ENCODE data around the gene ZNHIT1.

Gene ZNHIT1

DNA sequence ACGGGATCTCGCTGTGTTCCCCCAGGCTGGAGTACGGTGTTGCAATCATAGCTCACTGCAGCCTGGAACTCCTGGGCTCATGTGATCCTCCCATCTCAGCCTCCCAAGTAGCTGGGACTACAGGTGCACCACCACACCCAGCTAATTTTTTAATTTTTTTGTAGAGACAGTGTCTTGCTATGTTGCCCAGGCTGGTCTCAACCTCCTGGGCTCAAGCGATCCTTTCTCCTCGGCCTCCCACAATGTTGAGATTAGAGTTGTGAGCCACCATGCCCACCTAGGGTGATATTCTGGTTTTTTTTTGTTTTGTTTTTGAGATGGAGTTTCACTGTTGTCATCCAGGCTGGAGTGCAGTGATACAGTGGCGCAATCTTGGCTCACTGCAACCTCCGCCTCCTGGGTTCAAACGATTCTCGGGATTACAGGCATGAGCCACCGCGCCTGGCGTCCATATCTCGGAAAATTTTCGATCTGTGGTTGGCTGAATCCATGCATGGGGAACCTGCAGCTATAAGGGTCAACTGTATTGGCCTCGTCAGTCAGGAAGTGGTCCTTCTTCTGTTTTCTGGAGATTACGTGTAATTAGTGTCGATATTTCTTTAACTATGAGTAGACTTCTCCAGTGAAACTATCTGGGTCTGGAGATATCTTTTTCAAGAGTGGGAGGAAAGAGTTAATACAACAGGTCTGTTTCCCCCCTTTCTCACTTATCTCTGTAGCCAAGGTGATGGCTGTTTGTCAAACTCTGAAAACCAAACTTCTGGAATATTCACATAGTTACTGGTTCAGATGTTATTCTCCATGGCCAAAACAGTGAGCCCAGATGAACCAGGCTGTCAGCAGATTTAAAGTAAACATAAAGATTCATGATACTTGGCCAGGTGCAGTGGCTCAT, 47.9 kb downstream of the ZNHIT1 start:
- Histone ChIP-seq H3K4me1 (no peaks in the 10 kb centered on the region), H3K27me3 (no peaks in the 10 kb centered on the region), H3K36me3 (no peaks in the 10 kb centered on the region), H3K4me3 (ENCODE audit: low read depth, low read length) (no peak overlapping the region), H3K9me3 (no peaks in the 10 kb centered on the region)
- DNase-seq: no peak
- TF ChIP-seq, protein P1, sequence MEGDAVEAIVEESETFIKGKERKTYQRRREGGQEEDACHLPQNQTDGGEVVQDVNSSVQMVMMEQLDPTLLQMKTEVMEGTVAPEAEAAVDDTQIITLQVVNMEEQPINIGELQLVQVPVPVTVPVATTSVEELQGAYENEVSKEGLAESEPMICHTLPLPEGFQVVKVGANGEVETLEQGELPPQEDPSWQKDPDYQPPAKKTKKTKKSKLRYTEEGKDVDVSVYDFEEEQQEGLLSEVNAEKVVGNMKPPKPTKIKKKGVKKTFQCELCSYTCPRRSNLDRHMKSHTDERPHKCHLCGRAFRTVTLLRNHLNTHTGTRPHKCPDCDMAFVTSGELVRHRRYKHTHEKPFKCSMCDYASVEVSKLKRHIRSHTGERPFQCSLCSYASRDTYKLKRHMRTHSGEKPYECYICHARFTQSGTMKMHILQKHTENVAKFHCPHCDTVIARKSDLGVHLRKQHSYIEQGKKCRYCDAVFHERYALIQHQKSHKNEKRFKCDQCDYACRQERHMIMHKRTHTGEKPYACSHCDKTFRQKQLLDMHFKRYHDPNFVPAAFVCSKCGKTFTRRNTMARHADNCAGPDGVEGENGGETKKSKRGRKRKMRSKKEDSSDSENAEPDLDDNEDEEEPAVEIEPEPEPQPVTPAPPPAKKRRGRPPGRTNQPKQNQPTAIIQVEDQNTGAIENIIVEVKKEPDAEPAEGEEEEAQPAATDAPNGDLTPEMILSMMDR (IDR thresholded peaks at IDR 0.05; ENCODE audit: low read depth, low read length): no peak

DNA sequence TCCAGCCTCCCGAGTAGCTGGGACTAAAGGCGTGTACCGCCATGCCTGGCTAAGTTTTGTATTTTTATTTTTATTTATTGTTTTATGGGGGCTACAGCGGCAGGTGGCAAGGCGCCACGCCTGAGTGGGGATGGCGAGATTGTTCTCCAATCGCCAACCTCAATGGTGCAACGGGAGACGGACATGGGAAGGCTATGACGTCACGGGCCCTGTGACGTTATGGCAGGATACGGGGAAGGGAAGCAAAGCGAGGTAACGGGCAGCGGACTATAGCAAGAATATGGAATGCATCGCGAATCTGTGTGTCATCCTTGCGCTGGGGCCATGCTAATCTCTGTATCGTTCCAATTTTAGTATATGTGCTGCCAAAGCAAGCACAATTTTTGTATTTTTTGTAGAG, 51.7 kb downstream of the ZNHIT1 start:
- Histone ChIP-seq H3K4me3 (ENCODE audit: low read depth, low read length) (no peak overlapping the region), H3K27me3 (peaks cover 9% of the 10 kb centered on the region; the same call in 1 of the 2 replicates), H3K36me3 (no peaks in the 10 kb centered on the region), H3K4me1 (no peaks in the 10 kb centered on the region), H3K9me3 (no peaks in the 10 kb centered on the region)
- TF ChIP-seq, protein P1 (IDR thresholded peaks at IDR 0.05; ENCODE audit: low read depth, low read length): no peak
- DNase-seq: no peak

DNA sequence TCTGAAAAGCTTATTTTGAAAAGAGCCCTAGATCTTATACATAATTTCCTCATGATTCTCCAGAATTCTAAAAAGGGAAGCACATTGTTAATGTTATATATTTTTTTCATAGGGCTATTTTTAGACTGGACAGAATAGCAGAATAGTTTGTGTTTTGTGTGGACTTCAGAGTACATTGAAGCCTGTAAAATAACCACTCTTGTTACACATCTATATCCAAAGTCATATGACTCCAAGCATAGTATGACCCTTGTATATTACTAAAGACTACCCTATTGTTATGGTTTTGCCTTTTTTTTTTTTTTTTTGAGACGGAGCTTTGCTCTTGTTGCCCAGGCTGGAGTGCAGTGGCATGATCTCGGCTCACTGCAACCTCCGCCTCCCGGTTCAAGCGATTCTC, 53.1 kb downstream of the ZNHIT1 start:
- H3K4me1 ChIP-seq: no peaks in the 10 kb centered on the region
- no peak overlapping the region for H3K4me3 ChIP-seq (ENCODE audit: low read depth, low read length)
- H3K27me3 ChIP-seq: peaks cover 15% of the 10 kb centered on the region; the same call in 1 of the 2 replicates
- no peak for DNase-seq
- H3K9me3 ChIP-seq: no peaks in the 10 kb centered on the region
- no peaks in the 10 kb centered on the region for H3K36me3 ChIP-seq
- TF ChIP-seq, protein P1 (IDR thresholded peaks at IDR 0.05; ENCODE audit: low read depth, low read length): no peak

DNA sequence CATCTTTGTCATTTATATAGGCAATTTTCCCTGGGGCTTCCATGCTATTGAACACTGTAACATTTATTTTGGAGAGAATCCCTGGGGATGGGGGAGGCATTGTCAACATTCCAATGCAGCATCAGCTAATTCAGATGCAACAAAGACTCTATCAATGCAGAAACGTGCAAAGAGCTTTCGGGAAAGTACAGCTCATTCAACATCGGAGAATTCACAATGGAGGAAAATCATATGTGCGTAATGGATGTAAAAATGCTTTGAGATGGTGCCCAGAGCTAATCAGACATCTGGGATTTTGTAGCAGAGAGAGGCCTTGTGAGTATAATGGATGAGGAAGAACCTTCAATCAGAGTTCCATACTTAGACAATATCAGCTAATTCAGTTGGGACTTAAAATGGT, 55.2 kb downstream of the ZNHIT1 start:
- no peaks in the 10 kb centered on the region for H3K4me1 ChIP-seq
- H3K27me3 ChIP-seq: peaks cover 15% of the 10 kb centered on the region; the same call in 1 of the 2 replicates
- no peak for DNase-seq

More for the DNA sequence above, 55.2 kb downstream of the ZNHIT1 start:
- Histone ChIP-seq H3K4me3 (ENCODE audit: low read depth, low read length) (no peak overlapping the region), H3K36me3 (no peaks in the 10 kb centered on the region), H3K9me3 (no peaks in the 10 kb centered on the region)
- TF ChIP-seq, protein P1 (IDR thresholded peaks at IDR 0.05; ENCODE audit: low read depth, low read length): no peak
